Left renal cortex interstitium (tissue), 4 donors: ENCODE data around the gene SURF2. TPM values are rescaled to one million over a fixed set of nuclear protein-coding genes. Genes with fewer than 3 reads are reported as not detected.
"Not testable (repeated sequence)": the region's sequence is repeated elsewhere in the genome, so short reads cannot be mapped to it uniquely, and the experiment has no call there.

Source experiments
- DNase-seq, 4 donors: peaks; one replicate each; pipeline ENCODE4 v3.0.0-alpha.2; 2013; ENCODE audit warnings: low read depth in 4 of 4, low spot score in 2 of 4, missing footprints in 1 of 4
- polyA plus RNA-seq, 4 donors: library from polyadenylated mRNA; unstranded; fragments of 120-200 nt; gene quantifications; one replicate each; pipeline ENCODE4 v1.2.1, GENCODE V29; 2013; ENCODE audit not compliant: insufficient read length in 4 of 4

Gene SURF2
- polyA plus RNA-seq, 4 donors: 21.6 to 28.6 (median 24.5) TPM

GRCh38 chr9:133334888-133335287 lies 21.5 kb upstream of the SURF2 start:
- not testable (repeated sequence) for DNase-seq

- DNase-seq: peak; percentile 25 to 81 (median 70)
Observed at GRCh38 chr9:133335924-133336811, 20.2 kb upstream of the SURF2 start, which contains the start of gene SURF6. Gene SURF6 (minus strand): TSS chr9:133336188. CDS start chr9:133336132, 56 bp downstream.

GRCh38 chr9:133339641-133340040 lies 16.7 kb upstream of the SURF2 start:
- no peak for DNase-seq

- no peak for DNase-seq
Observed at GRCh38 chr9:133340256-133340655, 16.1 kb upstream of the SURF2 start.

GRCh38 chr9:133340916-133341315 lies 15.4 kb upstream of the SURF2 start:
- DNase-seq: no peak

- no peak for DNase-seq
Observed at GRCh38 chr9:133341369-133342068, 14.8 kb upstream of the SURF2 start.

- DNase-seq: no peak
Observed at GRCh38 chr9:133342069-133342406, 14.3 kb upstream of the SURF2 start.

GRCh38 chr9:133342570-133342969 lies 13.8 kb upstream of the SURF2 start:
- no peak for DNase-seq

GRCh38 chr9:133344071-133344470 lies 12.3 kb upstream of the SURF2 start:
- no peak for DNase-seq

GRCh38 chr9:133344979-133345378 lies 11.4 kb upstream of the SURF2 start:
- DNase-seq: no peak

- no peak for DNase-seq
Observed at GRCh38 chr9:133345596-133345995, 10.8 kb upstream of the SURF2 start.

GRCh38 chr9:133346021-133346785 lies 10.1 kb upstream of the SURF2 start:
- no peak for DNase-seq

- DNase-seq: no peak
Observed at GRCh38 chr9:133347515-133347984, 8.8 kb upstream of the SURF2 start.

- peak; percentile 91 to 95 (median 94) for DNase-seq
Observed at GRCh38 chr9:133347985-133348717, 8.2 kb upstream of the SURF2 start, which contains the start of the genes MED22 and RPL7A. Gene MED22 (minus strand): TSS chr9:133348131. CDS start chr9:133346662, 1,469 bp downstream. Gene RPL7A (plus strand): TSS chr9:133348218. CDS start chr9:133348244, 26 bp downstream.

- DNase-seq: no peak
Observed at GRCh38 chr9:133348718-133349573, 7.4 kb upstream of the SURF2 start.

GRCh38 chr9:133349965-133350616 lies 6.3 kb upstream of the SURF2 start:
- DNase-seq: no peak

- DNase-seq: no peak
Observed at GRCh38 chr9:133351526-133351907, 4.8 kb upstream of the SURF2 start.

GRCh38 chr9:133351908-133352634 lies 4.3 kb upstream of the SURF2 start:
- DNase-seq: no peak
